Effector memory CD8-positive, alpha-beta T cell (primary cell): ENCODE measurements around the gene GYS2.
"Not testable (repeated sequence)": the region's sequence is repeated elsewhere in the genome, so short reads cannot be mapped to it uniquely, and the experiment has no call there.

Experiments
- ATAC-seq: fragments of 150-1000 bp; cut with Tn5 transposase; replicated peaks from 2 replicates; pipeline ENCODE4 v1.10.0; 2021; ENCODE audit warnings: mild to moderate bottlenecking, moderate library complexity
- DNase-seq, 3 experiments: peaks; one replicate each; pipeline ENCODE4 v3.0.0; 2021
- H3K27ac Mint-ChIP-seq, 2 donors: one replicate each; pipeline ENCODE4 v1.8.0; 2022; ENCODE audit warnings: mild to moderate bottlenecking in 2 of 2, mixed read lengths in 2 of 2, moderate library complexity in 2 of 2
- H3K27me3 Mint-ChIP-seq, 2 donors: one replicate each; pipeline ENCODE4 v1.8.0; 2022; ENCODE audit warnings: mixed read lengths in 2 of 2
- H3K36me3 Mint-ChIP-seq: one replicate; pipeline ENCODE4 v1.8.0; 2022; ENCODE audit warnings: mild to moderate bottlenecking, moderate library complexity, mixed read lengths; ENCODE audit not compliant: insufficient read depth
- H3K4me1 Mint-ChIP-seq, 2 donors: one replicate each; pipeline ENCODE4 v1.8.0; 2022; ENCODE audit warnings: low read depth in 2 of 2, mixed read lengths in 2 of 2
- H3K4me3 Mint-ChIP-seq, 2 donors: one replicate each; pipeline ENCODE4 v1.8.0; 2022; ENCODE audit warnings: mild to moderate bottlenecking in 2 of 2, mixed read lengths in 2 of 2, moderate library complexity in 2 of 2
- H3K9me3 Mint-ChIP-seq, 2 donors: one replicate each; pipeline ENCODE4 v1.8.0; 2022; ENCODE audit warnings: mixed read lengths in 2 of 2
- total RNA-seq, 9 experiments: gene quantifications; one replicate each; lab custom pipeline; 2026; lab: John Stamatoyannopoulos, UW

Gene GYS2
- 0 to 0.06 (median 0) reads per million in 9 experiments for total RNA-seq

DNA sequence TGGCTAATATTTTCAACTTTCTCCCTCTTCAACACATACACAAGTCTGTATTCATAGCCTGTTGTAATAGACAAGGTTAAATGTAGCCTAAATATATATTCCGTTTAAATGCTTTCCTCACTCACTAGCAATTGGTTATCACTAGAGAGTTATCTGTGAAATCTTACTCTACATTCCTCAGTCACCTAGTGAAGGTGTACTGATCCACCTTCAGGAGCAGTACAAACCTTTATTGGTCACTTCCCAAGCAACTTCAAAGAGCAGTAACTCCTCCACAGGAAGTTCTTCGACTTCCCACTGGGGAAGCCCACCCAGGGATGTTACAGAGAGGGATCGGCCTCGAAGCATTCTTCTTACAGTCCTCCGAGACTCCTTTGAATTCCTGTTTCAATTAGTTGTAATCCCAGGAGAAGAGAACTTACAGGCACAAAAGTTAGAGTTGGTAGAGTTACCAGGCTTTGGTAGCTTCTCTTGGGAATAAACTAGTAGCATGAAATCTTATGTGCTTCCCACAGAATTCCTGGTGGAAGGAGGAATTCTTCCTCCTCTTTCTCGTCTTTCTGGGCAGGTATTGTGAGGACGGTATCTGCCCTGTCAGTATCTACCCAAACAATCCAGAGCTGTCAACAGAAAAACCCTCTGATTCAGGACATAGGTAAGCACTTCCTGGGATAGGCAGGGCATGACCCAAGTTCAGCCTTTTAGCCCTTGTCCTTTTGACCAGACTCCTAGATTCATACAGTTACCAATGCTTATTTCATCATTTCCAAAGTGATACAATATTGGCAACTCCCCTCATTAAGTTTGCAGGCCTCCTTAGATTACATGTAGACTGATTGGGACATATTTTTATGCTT, at the start of gene GYS2:
Gene GYS2, minus strand, starts transcription at position 603 of the 857 bp plus-strand sequence. Its CDS starts 255 bp downstream, at position 348.
- Mint-ChIP-seq H3K36me3 (no peaks in the 10 kb centered on the region), H3K4me3 (no peak within 1 kb of the TSS), H3K4me1 (no peaks in the 10 kb centered on the region), H3K9me3 (no peaks in the 10 kb centered on the region), H3K27me3 (peaks cover 0 to 5% of the 10 kb centered on the region in 2 donors), H3K27ac (no peak within 1 kb of the TSS)
- DNase-seq (no peak), ATAC-seq (no peak)

DNA sequence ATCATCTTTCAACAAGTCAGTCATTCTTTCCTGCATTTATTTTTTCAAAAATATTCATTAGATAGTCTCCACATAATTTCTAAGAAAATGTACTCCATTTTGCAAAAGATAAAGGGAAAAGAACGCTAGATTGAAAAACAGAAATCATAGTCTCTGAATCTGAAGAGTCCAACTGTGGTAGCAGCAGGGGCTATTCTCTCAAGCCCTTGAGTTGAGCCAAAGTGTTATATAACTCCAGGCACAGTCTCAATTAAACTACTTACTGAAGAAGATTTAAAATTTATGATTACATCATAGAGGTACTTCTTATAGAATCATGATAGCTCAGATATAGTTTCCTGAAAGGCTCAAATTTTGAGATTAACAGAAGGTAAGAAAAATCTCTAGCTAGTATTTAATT, 47.2 kb upstream of the GYS2 start:
- Mint-ChIP-seq H3K27me3 (no peaks in the 10 kb centered on the region), H3K27ac (no peak overlapping the region), H3K36me3 (peaks cover 58% of the 10 kb centered on the region), H3K9me3 (no peaks in the 10 kb centered on the region), H3K4me1 (peaks cover 35 to 73% of the 10 kb centered on the region in 2 donors), H3K4me3 (no peak overlapping the region)
- ATAC-seq (no peak), DNase-seq (no peak)

DNA sequence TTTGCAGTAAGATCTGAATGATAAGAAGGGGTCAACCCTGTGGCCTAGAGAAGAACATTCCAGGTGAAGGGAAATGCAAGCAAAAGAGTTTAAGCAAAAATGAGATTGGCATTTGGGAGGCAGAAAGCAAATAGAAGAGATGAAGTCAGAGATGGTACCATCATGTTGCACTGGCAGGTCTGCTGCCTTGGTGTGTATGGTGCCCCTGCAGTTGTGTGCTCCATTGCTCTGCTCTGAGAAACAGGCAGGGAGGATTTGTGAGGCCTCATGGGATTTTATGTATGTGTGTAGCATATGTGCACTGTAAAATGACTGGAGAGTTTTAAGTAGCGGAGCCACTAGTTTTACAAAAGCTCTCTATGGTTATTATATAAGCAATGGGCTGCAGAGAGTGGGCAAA, 46.4 kb upstream of the GYS2 start:
- ATAC-seq: no peak
- no peak for DNase-seq
- Mint-ChIP-seq H3K27me3 (no peaks in the 10 kb centered on the region), H3K27ac (peak overlapping the region in 1 of 2 donors; percentile 5), H3K4me3 (no peak overlapping the region), H3K4me1 (peaks cover 28 to 66% of the 10 kb centered on the region in 2 donors), H3K9me3 (no peaks in the 10 kb centered on the region), H3K36me3 (peaks cover 65% of the 10 kb centered on the region)

DNA sequence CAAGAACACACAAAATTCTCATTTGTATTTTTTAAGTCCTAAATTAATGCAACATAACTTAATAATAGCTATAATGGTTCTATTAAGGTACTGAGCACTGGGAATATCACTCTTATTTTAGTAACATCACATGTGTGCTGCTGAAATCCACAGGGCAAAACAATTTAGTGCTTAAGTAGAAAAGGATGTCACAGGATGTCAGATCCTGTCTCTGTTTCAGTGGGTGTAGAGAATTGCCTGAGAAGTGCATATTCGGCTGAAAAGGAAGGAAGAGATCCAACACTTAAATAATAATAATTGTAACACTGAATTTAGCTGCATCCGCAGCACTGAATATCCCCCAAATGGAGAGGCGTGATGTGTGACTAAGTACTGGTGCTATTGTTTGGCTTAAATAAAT, 44.4 kb upstream of the GYS2 start:
- peaks cover 69% of the 10 kb centered on the region for H3K36me3 Mint-ChIP-seq
- ATAC-seq (no peak), DNase-seq (no peak)
- peaks cover 19 to 62% of the 10 kb centered on the region in 2 donors for H3K4me1 Mint-ChIP-seq
- peak overlapping the region; percentile 7 to 51 for H3K27ac Mint-ChIP-seq
- no peaks in the 10 kb centered on the region for H3K9me3 Mint-ChIP-seq
- no peak overlapping the region for H3K4me3 Mint-ChIP-seq
- no peaks in the 10 kb centered on the region for H3K27me3 Mint-ChIP-seq

DNA sequence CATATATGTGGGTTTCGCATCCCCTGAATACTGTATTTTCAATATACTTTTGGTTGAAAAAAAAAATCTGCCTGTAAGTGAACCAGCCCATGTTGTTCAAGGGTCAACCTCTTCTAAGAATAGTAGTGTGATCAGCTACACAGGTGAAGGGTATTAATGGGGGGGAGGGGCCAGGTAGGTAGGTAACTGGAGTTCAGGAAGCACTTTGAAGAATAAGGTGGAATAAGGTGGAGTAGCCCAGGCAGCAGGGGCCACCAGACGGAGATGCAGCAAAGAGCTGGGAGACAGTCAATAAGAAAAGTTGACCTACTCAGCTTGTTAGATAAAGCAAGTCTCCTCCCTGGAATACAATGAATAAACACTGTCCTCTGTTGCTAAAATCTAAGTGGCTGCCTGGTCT, 43.7 kb upstream of the GYS2 start:
- no peak for ATAC-seq
- no peaks in the 10 kb centered on the region for H3K9me3 Mint-ChIP-seq
- no peak overlapping the region for H3K4me3 Mint-ChIP-seq
- H3K4me1 Mint-ChIP-seq: peaks cover 15 to 59% of the 10 kb centered on the region in 2 donors
- no peak for DNase-seq
- H3K36me3 Mint-ChIP-seq: peaks cover 69% of the 10 kb centered on the region
- no peaks in the 10 kb centered on the region for H3K27me3 Mint-ChIP-seq
- peak overlapping the region; percentile 7 to 51 for H3K27ac Mint-ChIP-seq

GRCh38 chr12:21647179-21647578, 42.5 kb upstream of the GYS2 start:
- Mint-ChIP-seq H3K4me1 (peaks cover 11 to 49% of the 10 kb centered on the region in 2 donors), H3K27ac (peak overlapping the region in 1 of 2 donors; percentile 56), H3K4me3 (no peak overlapping the region), H3K9me3 (no peaks in the 10 kb centered on the region), H3K36me3 (peaks cover 69% of the 10 kb centered on the region), H3K27me3 (no peaks in the 10 kb centered on the region)
- no peak for ATAC-seq
- no peak for DNase-seq

GRCh38 chr12:21645041-21645500, 40.4 kb upstream of the GYS2 start:
- not testable (repeated sequence) for DNase-seq, H3K9me3 Mint-ChIP-seq, H3K27ac Mint-ChIP-seq, ATAC-seq, H3K4me3 Mint-ChIP-seq, H3K27me3 Mint-ChIP-seq
- Mint-ChIP-seq H3K4me1 (peaks cover 11 to 44% of the 10 kb centered on the region in 2 donors), H3K36me3 (peaks cover 81% of the 10 kb centered on the region)

DNA sequence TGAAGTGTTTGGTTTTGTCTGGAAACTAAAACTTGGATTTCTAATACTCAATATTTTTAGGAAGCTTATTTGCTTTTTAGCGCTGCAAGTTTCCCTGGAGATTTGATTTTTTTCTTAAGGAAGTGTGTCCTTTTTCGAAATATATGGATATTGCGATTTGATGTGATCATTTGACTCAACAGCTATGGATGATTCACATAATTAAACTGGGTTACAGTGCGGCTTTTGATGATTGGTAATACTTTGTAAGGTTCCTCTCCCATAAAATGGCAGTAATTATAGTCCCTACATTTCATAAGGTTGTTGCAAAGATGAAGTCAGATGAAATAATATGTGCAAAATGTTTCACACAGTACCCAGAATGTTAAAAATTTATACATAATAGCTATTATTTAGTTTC, 39.9 kb upstream of the GYS2 start:
- Mint-ChIP-seq H3K27ac (no peak overlapping the region), H3K36me3 (peaks cover 80% of the 10 kb centered on the region), H3K4me3 (no peak overlapping the region), H3K9me3 (no peaks in the 10 kb centered on the region), H3K4me1 (peaks cover 11 to 39% of the 10 kb centered on the region in 2 donors), H3K27me3 (no peaks in the 10 kb centered on the region)
- no peak for ATAC-seq
- no peak for DNase-seq

GRCh38 chr12:21643758-21644157, 39.1 kb upstream of the GYS2 start:
- no peak overlapping the region for H3K4me3 Mint-ChIP-seq
- peaks cover 11 to 42% of the 10 kb centered on the region in 2 donors for H3K4me1 Mint-ChIP-seq
- H3K36me3 Mint-ChIP-seq: peaks cover 84% of the 10 kb centered on the region
- ATAC-seq (no peak), DNase-seq (no peak)
- no peak overlapping the region for H3K27ac Mint-ChIP-seq
- H3K27me3 Mint-ChIP-seq: no peaks in the 10 kb centered on the region
- H3K9me3 Mint-ChIP-seq: no peaks in the 10 kb centered on the region

GRCh38 chr12:21642707-21643389, 38.2 kb upstream of the GYS2 start:
- Mint-ChIP-seq H3K4me3 (no peak overlapping the region), H3K9me3 (no peaks in the 10 kb centered on the region), H3K27ac (peak overlapping the region in 1 of 2 donors; percentile 19), H3K36me3 (peaks cover 93% of the 10 kb centered on the region), H3K27me3 (no peaks in the 10 kb centered on the region), H3K4me1 (peaks cover 11 to 48% of the 10 kb centered on the region in 2 donors)
- ATAC-seq (no peak), DNase-seq (no peak)

- H3K4me1 Mint-ChIP-seq: peaks cover 8 to 27% of the 10 kb centered on the region in 2 donors
- ATAC-seq: no peak
- H3K36me3 Mint-ChIP-seq: peaks cover 71% of the 10 kb centered on the region
- no peak for DNase-seq
- H3K9me3 Mint-ChIP-seq: no peaks in the 10 kb centered on the region
- peak overlapping the region in 1 of 2 donors; percentile 78 for H3K27ac Mint-ChIP-seq
- H3K27me3 Mint-ChIP-seq: no peaks in the 10 kb centered on the region
- H3K4me3 Mint-ChIP-seq: no peak overlapping the region
Observed at GRCh38 chr12:21638054-21638891, 33.6 kb upstream of the GYS2 start.

DNA sequence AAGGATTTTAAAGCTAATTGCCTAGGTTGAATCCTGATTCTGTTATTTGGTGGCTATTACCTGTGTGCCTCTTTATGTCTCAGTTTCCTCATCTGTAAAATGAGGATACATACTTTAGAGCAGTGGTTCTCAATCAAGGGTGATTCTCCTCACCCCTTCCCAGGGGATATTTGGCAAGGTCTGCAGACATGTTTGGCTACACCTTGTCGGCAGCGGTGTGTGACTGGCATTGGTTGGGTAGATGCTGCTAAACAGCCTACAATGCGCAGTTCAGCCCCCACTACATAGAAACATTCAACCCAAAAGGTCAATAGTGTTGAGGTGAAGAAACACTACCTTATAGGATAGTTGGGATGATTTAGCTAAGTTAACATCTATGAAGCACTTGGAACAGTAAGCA, 29.6 kb upstream of the GYS2 start:
- H3K36me3 Mint-ChIP-seq: peaks cover 39% of the 10 kb centered on the region
- H3K27me3 Mint-ChIP-seq: no peaks in the 10 kb centered on the region
- H3K4me1 Mint-ChIP-seq: peaks cover 0 to 12% of the 10 kb centered on the region in 2 donors
- H3K27ac Mint-ChIP-seq: no peak overlapping the region
- DNase-seq (no peak), ATAC-seq (no peak)
- no peak overlapping the region for H3K4me3 Mint-ChIP-seq
- H3K9me3 Mint-ChIP-seq: no peaks in the 10 kb centered on the region

- H3K36me3 Mint-ChIP-seq: peaks cover 10% of the 10 kb centered on the region
- no peak for DNase-seq
- H3K4me3 Mint-ChIP-seq: no peak overlapping the region
- no peaks in the 10 kb centered on the region for H3K27me3 Mint-ChIP-seq
- H3K9me3 Mint-ChIP-seq: no peaks in the 10 kb centered on the region
- no peaks in the 10 kb centered on the region for H3K4me1 Mint-ChIP-seq
- no peak for ATAC-seq
- H3K27ac Mint-ChIP-seq: peak overlapping the region in 1 of 2 donors; percentile 16
Observed at GRCh38 chr12:21631367-21631766, 26.7 kb upstream of the GYS2 start.
